ENCODE results near the gene SCN8A.
"Not testable (repeated sequence)": the region's sequence is repeated elsewhere in the genome, so short reads cannot be mapped to it uniquely, and the experiment has no call there.

The SCN8A gene

DNA sequence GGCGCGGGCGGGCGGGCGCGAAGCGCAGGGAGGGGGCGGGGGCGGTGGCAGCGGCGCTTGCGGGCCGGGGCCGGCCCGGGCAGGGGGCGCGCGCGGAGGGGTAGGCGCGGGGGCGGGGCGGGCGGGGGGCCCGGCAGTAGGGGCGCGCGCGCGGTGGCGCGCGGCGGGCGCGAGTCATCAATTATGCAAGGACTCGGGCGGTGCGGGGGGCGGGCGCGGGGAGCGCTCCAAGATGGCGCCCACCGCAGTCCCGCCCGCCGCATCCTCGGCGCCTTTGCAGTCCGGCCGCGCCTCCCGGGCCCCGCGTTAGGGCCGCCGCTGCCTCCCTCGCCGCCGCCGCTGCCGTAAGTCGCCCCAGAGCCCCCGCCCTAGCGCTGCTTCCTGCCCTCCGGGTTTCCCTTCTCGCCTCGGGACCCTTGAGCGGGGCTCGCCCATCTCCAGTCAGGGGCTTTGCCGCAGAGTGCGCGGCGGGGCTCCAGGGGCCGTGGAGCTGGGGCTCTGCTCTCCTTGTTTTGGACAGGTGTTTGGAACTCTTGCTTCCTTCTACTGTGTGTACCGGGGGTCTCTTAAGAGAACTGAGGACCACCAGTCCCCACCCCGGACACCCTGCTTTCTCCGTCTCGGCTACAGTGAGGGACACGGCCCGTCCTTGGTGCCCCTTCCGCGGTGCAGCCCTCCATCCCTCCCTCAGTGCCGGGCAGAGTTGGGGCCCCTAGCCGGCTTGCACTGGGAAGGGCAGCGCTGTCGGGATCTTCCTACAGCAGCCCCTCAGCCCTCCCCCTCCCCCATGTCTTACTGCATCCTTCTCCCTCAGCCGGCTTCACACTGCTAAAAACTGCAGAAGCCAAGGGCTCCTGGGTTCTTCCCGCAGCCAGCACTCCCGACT, at the start of gene SCN8A:
Gene SCN8A, plus strand, starts transcription at position 218 of the 886 bp plus-strand sequence. CDS start 71,585 bp downstream, outside the sequence.
- peak; percentile 75 for DNase-seq

DNA sequence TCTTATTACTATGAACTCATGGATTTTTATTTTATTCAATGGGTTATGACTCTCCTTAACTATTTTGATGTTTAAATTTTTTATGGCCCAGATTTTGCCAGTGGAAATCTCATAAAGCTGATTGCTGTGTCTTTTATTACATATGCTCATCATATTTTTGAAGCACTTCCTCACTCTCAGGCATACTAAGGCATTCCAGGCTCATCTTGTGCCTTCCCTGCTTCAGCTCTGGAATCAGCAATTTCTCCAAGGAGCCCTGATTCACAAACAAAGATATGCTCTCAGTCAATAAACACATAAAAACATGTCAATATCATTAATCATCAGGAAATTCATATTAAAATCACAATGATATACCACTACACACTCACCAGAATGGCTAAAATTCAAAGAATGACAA, 44.9 kb upstream of the SCN8A start:
- no peak for DNase-seq

DNA sequence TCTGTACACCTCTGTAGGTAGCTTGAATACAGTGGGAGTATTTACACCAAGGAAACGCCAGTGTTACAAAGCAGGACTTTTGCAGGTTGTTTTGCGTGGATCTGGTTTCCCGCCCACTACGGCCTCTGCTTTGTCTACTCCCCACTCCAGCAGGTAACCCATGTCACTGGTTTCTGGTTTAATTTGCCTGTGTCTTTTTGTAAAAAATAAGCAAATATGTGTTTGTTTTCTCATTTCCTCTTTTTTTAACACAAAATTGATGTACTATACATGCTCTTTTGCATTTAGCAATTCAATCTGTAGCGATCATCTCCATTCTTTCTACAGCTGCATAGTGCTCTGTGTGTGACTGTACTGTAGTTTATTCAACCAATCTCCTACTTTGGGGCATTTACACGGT, 43.4 kb upstream of the SCN8A start:
- no peak for DNase-seq

DNA sequence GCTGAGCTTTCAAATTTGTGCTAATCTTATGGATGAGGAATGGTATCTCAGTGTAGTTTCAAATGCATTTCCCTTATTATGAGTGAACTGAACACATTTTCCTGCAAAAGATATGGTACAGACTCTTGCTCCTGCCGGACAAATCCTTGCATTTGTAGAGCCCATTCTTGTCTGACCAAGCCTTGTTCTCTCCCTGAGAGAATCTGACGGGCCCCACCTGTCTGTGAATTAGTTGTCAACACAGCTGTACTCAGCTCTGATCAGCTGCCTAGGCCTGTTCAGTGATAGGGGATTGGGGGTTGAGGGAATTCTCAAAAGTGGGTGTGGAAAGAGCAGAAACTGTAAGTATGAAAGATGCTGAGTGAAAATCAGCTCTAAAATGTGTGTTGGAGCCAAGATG, 42.8 kb upstream of the SCN8A start:
- DNase-seq, result no peak

DNA sequence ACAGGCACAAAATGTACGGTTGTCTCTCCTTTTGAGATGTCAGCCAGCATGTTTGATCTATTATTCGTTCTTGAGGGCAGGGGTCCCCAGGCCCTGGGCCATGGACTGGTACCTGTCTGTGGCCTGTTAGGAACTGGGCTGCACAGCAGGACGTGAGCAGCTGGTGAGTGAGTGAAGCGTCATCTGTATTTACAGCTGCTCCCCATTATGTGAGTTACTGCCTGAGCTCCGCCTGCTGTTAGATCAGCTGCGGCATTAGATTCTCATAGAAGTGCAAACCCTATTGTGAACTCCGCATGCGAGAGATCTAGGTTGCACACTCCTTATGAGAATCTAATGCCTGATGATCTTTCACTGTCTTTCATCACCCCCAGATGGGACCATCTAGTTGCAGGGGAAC, 41.4 kb upstream of the SCN8A start:
- DNase-seq, result no peak

DNA sequence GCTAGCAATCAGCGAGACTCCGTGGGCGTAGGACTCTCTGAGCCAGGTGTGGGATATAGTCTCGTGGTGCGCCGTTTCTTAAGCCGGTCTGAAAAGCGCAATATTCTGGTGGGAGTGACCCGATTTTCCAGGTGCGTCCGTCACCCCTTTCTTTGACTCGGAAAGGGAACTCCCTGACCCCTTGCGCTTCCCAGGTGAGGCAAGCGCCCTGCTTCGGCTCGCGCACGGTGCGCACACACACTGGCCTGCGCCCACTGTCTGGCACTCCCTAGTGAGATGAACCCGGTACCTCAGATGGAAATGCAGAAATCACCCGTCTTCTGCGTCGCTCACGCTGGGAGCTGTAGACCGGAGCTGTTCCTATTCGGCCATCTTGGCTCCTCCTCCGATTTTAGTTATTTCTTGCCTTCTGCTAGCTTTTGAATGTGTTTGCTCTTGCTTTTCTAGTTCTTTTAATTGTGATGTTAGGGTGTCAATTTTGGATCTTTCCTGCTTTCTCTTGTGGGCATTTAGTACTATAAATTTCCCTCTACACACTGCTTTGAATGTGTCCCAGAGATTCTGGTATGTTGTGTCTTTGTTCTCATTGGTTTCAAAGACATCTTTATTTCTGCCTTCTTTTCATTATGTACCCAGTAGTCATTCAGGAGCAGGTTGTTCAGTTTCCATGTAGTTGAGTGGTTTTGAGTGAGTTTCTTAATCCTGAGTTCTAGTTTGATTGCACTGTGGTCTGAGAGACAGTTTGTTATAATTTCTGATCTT, 22.6 kb upstream of the SCN8A start:
- DNase-seq, result not testable (repeated sequence)

DNA sequence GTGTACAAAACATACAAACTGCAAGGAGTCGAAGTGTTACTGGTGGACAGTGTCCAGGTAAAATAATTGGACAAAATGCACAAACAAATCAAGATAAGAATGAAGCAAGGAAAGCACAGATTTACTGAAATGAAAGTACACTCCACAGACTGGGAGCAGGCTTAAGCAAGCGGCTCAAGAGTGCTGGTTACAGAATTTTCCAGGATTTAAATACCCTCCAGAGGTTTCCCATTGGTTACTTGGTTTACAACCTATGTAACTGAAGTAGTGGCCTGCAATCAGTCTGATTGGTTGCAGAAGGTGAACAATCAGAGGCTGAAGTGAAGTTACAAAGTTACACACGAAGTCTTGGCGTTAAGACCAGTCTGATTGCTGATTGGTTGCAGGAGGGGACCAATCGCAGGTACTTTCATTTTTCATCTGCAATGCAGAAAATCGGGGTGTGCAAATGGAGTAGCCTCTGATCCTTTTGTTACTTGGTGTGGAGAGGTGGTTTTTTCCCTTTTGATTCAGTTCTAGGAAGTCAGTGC, 11.6 kb upstream of the SCN8A start:
- DNase-seq, result no peak

DNA sequence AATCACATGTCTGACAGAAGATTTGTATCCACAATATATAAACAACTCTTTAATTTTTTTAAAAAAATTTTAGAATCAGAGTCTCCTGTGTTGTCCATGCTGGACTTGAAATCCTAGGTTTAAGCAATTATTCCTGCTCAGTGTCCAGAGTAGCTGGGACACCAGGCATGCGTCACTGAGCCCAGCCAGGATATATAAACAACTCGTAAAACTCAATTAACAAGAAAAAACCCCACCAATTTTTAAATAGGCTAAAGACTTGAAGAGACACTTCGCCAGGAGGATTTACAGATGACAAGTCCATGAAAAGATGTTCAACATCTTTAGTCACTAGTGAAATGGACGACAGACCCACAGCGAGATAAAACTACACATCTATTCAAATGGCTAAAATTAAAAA, 2.0 kb upstream of the SCN8A start:
- no peak for DNase-seq

DNA sequence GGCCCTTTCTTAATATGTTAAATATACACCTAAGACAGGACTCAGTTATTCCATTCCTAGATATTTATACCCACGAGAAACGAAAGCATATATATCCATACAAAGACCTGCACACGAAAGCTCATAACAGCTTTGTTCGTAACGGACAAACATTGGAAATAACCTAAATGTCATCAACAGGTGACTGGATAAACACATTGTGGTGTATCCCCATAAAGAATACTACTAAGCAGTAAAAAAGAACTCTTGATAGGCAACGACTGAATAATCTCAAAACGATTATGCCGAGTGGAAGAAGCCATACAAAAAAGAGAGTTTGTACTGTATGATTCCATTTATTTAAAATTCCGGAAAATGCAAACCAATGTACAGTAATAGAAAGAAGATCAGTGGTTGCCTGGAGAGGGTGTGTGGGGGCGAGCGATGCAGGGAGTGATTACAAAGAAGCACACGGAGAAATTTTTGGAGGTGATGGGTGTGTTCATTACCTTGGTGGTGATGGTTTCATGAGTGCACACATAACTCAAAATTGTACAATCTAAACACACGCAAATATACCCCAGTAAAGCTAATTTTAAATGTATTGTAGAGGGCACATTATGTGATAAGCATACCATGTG, 1.4 kb upstream of the SCN8A start:
- no peak for DNase-seq

DNA sequence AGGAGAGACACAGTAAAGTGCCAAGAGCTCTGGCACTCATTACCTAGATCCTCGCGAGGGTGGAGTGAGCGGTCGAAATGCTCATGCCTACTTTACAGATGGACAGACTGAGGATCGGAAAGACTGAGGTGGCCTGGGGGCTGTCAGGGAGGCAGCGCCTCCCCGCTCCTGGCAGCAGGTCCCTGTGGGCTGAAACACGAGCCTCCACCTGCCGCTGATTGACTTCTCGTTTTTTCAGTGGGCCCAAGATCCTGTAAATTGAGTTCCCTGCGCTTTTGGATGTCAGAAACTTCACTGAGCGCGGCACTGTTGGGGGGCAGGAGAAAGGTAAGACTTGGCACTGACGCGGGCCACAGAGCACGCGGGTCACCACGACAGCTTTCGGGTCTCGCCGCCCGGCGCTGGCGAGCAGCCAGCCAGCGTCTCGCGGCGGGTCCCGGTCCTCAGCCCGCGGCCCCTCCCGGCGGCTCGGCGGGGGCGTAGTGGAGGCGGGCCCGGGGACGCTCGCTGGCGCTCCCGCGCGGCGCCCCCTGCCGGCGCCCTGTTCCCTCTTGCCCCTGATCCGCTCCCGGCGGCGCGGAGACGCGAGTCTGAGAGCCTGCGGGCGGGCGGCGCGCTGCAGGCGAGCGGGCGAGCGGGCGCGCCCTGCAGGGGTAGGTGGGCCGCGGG, 552 bp upstream of the SCN8A start:
- DNase-seq, result peak; percentile 87

DNA sequence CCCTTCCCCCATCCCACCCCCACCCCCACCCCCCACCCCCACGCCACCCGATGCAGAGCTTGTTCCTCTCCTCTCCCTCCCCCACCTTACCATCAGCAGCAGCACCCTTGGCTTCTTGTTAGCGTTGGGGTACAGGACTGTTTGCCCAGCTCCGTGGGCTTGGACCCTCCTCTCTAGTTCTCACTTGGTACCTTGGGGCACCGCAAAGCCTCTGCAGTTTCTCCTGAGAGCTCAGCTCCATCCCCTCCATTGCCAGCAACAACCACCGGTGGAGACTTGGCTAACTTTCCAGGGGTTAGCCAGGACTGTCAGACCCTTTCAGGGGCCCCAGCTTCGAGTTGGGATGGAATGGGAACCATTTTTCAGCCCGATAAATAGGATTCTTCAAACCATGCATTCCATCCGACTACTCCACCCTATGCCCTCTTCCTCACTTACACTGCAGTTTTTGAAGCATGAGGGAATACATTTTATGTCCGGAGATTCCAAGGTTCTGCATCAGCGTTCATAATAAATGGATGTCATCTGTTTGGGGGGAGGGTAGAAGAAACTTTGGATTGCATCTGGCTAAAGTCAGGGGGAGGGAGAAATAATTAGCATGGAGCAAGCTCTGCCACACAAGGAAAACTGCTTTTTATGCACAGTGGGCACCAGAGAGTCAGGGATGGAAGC, 1.1 kb downstream of the SCN8A start:
- peak; percentile 11 for DNase-seq

DNA sequence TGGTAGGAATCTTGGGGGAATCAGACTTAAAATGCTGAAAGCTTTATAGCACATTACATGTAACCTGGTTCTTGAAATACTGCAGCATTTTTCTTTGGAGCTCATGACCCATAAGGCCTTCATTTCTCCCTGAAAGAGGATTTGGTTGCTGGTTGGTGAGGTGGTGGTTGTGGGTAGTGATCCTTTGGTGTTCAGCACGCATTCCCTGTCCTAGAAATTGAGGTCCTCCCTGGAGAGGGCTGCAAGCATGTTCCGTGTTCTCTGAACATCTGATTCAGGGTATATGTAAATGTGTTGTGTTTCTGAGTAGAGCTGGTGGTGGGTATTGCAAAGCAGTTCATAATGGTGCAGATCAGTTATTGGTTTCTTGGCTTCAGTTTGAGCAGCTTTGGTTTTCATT, 2.0 kb downstream of the SCN8A start:
- peak; percentile 24 for DNase-seq

DNA sequence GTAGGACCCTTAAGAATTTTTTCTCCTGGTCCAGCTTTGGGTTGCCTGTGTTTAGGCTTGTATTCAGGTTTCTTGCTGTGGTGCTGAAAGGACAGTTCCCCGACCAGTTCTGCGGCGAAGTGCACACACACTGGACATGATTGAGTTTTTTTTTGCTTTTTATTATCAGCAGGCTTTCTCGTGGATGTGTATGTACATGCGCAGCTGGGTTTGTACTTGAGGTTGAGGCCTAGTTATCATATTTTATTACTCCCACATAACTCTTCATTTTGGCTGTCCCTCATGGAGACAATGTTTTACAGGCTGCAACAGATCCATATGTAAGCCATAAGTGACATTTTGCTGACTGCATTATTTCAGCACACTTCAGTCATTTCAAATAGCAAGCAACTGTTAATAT, 2.5 kb downstream of the SCN8A start:
- DNase-seq, result peak; percentile 61

DNA sequence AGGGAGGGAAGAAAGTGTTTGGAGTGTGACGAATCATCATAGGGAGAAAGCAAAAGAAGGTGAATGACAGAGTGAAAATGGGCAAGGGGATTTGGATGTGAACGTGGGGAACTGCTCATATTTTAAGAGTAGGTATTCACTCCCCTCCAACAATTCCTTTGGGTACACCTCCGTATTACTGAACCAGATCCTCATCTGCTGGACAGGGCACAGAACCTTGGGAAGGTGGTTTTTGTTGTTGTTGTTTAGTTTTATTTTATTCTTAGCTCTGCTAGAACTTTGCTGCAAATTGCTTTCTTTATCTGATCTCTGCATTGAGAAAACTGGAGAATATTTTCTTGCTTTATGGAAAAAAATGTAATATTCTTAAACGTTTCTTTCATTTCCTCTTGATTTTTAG, 7.1 kb downstream of the SCN8A start:
- DNase-seq, result no peak

DNA sequence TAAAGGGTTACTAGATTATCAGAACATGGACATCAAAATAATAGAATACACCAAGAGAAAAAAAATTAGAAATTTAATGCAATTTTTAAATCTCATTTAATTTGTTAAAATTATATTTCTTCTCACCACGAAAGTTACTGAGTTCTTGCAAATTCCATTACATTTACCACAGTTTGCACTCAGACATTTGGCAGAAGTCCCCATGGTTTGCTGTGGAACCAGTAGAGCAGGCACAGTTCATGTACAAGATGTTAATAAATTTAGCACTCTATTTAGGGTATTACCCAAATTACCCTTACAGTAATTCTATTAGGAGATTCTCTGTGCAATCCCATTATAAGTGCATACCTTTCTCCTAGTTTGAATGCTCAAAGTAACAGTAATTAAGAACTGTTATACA, 9.7 kb downstream of the SCN8A start:
- no peak for DNase-seq

DNA sequence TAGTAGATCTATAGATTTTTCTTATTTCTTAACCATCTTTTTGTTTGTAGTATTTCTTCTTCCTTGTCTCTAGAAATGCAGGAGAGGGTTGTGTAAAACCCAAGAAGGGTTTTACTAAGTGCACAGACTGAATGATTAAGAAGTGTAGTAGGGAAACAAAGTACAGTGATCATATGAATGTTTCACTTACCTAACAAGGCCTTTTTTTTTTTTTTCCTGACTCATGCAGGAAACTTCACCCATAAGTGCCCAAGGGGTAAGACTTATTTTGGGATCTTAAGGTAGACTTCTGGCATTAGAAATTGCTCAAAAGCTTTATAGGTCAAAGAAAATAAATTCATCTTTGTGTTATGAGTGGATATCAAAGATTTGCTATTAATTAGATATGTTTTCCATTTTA, 10.2 kb downstream of the SCN8A start:
- DNase-seq, result no peak

DNA sequence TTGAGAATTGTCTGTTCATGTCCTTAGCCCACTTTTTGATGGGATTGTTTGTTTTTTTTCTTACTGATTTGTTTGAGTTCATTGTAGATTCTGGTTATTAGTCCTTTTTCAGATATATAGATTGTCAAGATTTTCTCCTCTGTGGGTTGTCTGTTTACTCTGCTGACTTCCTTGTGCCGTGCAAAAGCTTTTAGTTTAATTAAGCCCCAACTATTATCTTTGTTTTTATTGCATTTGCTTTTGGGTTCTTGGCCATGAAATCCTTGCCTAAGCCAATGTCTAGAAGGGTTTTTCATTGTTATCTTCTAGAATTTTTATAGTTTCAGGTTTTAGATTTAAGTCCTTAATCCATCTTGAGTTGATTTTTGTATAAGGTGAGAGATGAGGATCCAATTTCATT, 14.9 kb downstream of the SCN8A start:
- not testable (repeated sequence) for DNase-seq

DNA sequence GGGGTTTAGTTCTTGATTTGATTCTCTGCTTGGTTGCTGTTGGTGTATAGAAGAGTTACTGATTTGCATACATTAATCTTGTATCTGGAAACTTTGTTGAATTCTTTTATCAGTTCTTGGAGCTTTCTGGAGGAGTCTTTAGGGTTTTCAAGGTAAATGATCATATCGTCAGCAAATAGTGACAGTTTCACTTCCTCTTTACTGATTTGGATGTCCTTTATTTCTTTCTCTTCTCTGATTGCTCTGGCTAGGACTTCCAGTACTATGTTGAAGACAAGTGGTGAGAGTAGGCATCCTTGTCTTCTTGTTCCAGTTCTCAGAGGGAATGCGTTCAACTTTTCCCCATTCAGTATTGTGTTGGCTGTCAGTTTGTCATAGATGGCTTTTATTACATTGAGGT, 16.2 kb downstream of the SCN8A start:
- not testable (repeated sequence) for DNase-seq

DNA sequence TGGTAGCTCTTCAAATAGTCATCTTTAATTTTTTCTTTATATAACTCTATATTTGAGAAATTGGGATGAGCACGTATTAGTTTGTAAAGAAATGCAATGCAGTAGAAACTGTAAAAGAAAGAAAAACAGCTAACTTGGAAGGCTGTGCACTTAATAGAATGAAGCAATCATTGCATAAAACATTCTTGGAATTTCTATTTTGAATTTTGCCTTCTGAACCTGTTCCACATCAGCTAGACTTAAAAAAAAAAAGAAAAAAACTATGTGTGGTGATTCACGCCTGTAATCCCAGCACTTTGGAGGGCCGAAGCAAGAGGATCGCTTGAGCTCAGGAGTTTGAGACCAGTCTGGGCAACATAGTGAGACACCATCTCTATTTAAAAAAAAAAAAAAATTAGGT, 29.4 kb downstream of the SCN8A start:
- no peak for DNase-seq

DNA sequence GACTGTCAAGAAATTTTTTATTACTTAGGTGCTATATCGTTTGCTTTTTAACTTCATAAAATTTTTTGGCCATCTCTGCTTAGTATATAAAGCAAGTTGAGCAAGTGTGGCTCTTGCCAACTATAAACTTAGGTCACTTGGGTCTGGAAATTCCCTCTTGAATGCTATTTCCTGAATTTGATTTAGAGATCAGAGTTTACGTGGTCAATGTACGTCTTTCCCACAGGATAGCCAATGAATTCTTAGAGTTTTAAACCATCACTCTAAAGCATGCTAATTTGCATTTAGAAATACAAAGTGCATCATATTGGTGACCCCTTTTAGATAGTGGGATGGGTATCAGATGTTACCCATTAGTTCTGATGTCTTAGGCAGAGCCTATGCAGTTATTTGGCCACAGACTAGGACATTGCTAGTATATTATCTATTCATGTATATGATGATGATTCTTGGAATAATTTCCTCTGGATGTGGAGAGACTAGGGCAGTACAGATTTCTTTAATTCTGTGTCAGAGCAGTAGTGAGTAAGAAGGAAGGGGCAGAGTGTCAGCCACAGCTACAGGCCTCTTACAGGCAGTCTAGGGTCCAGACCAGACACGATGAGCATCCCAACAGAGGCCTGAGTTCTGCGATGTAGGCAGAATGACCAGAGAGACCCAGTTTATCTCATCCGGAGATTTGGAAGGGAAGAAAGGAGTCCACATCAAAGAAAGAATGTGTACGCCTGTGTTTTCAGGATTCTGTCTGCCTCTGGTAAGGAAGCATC, 30.3 kb downstream of the SCN8A start:
- no peak for DNase-seq

DNA sequence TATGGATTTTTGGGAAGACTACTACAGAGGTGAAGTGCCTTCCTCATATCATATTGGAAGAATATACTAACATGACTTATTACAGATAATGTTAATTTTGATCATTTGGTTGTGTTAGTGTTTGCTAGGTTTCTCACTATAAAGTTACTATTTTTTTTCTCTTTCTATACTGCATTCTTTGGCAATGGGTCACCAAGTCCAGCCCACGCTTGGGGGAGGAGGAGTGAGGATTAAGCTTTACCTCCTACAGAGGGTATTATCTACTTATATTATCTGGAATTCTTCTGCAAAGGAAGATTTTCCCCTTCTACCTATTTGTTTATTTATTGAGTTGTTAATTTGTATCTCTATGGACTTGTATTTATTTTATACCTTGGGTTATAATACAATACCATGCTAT, 31.5 kb downstream of the SCN8A start:
- no peak for DNase-seq

DNA sequence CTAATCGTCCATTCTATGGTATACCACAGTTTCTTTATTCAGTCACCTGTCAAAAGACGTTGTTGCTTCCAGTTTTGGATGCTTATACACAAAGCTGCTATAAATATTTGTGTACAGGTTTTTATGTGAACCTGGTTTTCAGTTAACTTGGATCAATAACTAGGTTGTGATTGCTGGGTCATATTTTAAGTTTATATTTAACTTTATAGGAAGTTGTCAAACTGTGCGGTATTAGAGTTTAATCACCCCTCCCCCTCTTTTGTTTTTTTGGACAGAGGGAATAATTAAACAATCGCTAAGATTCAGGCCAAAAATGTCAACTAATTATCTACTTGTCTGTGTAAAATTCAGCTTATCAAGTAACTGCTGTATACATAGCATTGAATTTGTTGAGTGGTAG, 34.3 kb downstream of the SCN8A start:
- DNase-seq, result no peak

Data from NCI-H526 treated with DMSO at 0.1 percent for 48 hours (cell line).